ENCODE data around the gene REM2.

The REM2 gene

DNA sequence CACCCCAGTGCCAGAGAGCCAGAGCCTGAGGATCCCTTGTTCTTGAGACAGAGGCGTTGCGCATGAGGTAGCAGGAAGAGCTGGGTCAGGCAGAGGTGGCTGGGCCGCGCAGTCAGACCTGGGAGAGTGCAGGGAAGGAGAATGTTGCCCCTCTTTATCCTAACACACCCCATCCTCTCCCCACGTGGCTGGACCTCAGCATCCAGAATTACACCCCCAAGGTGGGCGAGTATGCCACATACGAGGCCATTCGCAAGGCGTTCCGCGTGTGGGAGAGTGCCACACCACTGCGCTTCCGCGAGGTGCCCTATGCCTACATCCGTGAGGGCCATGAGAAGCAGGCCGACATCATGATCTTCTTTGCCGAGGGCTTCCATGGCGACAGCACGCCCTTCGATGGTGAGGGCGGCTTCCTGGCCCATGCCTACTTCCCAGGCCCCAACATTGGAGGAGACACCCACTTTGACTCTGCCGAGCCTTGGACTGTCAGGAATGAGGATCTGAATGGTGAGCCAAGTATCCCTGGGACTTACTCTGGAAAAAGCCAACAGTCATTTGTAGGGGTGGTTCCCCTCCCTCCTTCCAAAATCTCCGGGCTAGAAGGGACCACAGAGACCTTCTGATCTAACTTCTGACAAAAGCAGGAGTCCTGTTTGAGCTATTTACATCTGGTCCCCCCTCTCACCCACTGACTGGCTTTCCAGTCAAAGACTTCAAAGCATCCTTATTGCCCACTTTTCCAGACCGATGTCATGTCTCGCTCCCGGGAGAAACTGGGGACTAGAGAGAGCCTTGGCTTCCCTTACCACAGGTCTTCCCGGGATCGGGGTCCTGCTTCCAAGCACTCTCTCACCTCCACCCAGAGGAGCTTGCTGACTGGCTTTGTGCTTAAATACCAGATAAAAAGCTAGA lies 40.6 kb upstream of the REM2 start:
- DNase-seq (ENCODE audit: low read depth): no peak
- TF ChIP-seq POLR2A (IDR thresholded peaks at IDR 0.05; ENCODE audit: extremely low read depth, insufficient read length) (no peak), MYC (IDR thresholded peaks at IDR 0.05; ENCODE audit: low read depth, low read length) (no peak)
- TF ChIP-seq, protein P1, sequence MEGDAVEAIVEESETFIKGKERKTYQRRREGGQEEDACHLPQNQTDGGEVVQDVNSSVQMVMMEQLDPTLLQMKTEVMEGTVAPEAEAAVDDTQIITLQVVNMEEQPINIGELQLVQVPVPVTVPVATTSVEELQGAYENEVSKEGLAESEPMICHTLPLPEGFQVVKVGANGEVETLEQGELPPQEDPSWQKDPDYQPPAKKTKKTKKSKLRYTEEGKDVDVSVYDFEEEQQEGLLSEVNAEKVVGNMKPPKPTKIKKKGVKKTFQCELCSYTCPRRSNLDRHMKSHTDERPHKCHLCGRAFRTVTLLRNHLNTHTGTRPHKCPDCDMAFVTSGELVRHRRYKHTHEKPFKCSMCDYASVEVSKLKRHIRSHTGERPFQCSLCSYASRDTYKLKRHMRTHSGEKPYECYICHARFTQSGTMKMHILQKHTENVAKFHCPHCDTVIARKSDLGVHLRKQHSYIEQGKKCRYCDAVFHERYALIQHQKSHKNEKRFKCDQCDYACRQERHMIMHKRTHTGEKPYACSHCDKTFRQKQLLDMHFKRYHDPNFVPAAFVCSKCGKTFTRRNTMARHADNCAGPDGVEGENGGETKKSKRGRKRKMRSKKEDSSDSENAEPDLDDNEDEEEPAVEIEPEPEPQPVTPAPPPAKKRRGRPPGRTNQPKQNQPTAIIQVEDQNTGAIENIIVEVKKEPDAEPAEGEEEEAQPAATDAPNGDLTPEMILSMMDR (IDR thresholded peaks at IDR 0.05; ENCODE audit: low read depth, low read length): no peak
- TF ChIP-seq, protein P2, sequence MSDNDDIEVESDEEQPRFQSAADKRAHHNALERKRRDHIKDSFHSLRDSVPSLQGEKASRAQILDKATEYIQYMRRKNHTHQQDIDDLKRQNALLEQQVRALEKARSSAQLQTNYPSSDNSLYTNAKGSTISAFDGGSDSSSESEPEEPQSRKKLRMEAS (IDR thresholded peaks at IDR 0.05; ENCODE audit: low read depth, low read length): no peak
- H3K4me3 ChIP-seq (ENCODE audit: low read depth, low read length): no peak overlapping the region

DNA sequence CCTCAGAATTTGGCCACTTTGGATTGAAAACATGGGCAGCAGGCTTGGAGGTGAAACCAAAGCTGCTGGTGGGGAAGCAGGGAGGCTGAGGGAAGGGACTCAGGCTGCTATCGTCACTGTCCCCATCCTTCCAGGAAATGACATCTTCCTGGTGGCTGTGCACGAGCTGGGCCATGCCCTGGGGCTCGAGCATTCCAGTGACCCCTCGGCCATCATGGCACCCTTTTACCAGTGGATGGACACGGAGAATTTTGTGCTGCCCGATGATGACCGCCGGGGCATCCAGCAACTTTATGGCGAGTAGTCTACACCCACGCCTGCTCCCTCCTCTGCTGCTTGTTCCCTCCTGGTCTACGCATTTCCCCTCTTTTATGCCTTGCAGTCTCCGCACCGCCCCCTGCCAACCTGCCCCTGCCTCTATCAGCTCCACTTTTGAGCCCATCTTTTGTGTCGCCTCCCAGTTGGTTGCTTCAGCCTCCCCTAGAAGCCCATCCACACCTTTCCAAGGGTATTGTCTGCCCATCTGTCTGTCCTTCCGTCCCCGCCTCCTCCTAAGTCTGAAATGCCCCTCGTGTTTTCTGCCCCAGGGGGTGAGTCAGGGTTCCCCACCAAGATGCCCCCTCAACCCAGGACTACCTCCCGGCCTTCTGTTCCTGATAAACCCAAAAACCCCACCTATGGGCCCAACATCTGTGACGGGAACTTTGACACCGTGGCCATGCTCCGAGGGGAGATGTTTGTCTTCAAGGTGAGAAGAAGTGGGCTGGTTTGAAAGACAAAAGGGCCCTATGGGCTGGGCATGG lies 39.7 kb upstream of the REM2 start:
- no peak overlapping the region for H3K4me3 ChIP-seq (ENCODE audit: low read depth, low read length)
- no peak for TF ChIP-seq POLR2A (IDR thresholded peaks at IDR 0.05; ENCODE audit: extremely low read depth, insufficient read length)
- TF ChIP-seq, protein P2 (IDR thresholded peaks at IDR 0.05; ENCODE audit: low read depth, low read length): no peak
- TF ChIP-seq, protein P1 (IDR thresholded peaks at IDR 0.05; ENCODE audit: low read depth, low read length): no peak
- TF ChIP-seq MYC (IDR thresholded peaks at IDR 0.05; ENCODE audit: low read depth, low read length): no peak
- DNase-seq (ENCODE audit: low read depth): no peak

DNA sequence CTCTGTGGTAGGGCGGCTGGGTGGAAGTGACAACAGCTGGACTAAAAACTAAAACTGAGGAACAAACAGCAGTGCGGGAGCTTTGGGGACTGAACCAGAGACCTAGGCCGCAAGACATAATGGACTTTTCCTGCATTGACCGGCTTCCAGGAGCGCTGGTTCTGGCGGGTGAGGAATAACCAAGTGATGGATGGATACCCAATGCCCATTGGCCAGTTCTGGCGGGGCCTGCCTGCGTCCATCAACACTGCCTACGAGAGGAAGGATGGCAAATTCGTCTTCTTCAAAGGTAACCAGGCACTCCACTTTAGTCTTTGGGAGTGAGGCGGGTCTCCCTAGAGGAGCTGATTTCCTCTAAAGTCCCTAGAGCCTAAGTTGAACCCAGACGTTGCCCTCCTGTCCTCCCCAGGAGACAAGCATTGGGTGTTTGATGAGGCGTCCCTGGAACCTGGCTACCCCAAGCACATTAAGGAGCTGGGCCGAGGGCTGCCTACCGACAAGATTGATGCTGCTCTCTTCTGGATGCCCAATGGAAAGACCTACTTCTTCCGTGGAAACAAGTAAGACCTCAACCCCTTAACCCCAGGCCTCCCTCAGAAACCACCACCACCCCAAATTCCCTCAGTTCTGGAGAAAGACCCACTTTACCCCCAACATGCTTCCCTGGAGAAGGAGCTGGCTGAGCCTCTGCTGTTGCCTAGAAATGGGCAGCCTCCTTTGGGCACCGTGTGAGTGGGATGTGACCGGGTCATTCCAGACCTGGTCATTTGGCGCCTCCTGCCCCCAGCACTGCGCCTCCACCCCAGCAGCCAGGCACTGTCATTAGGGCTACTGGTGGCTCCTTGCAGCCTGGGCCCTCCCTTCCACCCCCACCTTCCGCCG lies 38.6 kb upstream of the REM2 start:
- H3K4me3 ChIP-seq (ENCODE audit: low read depth, low read length): no peak overlapping the region
- TF ChIP-seq, protein P1 (IDR thresholded peaks at IDR 0.05; ENCODE audit: low read depth, low read length): no peak
- TF ChIP-seq, protein P2 (IDR thresholded peaks at IDR 0.05; ENCODE audit: low read depth, low read length): no peak
- no peak for TF ChIP-seq MYC (IDR thresholded peaks at IDR 0.05; ENCODE audit: low read depth, low read length)
- DNase-seq (ENCODE audit: low read depth): no peak

DNA sequence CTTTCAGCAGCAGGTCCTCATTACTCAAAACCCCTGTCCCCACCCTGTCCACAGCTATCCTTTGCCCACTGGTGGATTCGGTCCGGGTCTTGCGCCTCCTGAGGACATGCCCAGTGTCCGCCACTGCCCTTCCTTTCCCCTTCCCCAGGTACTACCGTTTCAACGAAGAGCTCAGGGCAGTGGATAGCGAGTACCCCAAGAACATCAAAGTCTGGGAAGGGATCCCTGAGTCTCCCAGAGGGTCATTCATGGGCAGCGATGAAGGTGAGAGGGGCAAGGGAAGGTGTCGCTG lies 38.0 kb upstream of the REM2 start:
- TF ChIP-seq POLR2A (IDR thresholded peaks at IDR 0.05; ENCODE audit: extremely low read depth, insufficient read length): no peak
- TF ChIP-seq, protein P1 (IDR thresholded peaks at IDR 0.05; ENCODE audit: low read depth, low read length): no peak
- no peak for TF ChIP-seq MYC (IDR thresholded peaks at IDR 0.05; ENCODE audit: low read depth, low read length)
- TF ChIP-seq, protein P2 (IDR thresholded peaks at IDR 0.05; ENCODE audit: low read depth, low read length): no peak
- no peak overlapping the region for H3K4me3 ChIP-seq (ENCODE audit: low read depth, low read length)
- DNase-seq (ENCODE audit: low read depth): no peak

DNA sequence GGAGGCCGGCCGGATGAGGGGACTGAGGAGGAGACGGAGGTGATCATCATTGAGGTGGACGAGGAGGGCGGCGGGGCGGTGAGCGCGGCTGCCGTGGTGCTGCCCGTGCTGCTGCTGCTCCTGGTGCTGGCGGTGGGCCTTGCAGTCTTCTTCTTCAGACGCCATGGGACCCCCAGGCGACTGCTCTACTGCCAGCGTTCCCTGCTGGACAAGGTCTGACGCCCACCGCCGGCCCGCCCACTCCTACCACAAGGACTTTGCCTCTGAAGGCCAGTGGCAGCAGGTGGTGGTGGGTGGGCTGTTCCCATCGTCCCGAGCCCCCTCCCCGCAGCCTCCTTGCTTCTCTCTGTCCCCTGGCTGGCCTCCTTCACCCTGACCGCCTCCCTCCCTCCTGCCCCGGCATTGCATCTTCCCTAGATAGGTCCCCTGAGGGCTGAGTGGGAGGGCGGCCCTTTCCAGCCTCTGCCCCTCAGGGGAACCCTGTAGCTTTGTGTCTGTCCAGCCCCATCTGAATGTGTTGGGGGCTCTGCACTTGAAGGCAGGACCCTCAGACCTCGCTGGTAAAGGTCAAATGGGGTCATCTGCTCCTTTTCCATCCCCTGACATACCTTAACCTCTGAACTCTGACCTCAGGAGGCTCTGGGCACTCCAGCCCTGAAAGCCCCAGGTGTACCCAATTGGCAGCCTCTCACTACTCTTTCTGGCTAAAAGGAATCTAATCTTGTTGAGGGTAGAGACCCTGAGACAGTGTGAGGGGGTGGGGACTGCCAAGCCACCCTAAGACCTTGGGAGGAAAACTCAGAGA lies 37.0 kb upstream of the REM2 start:
- no peak overlapping the region for H3K4me3 ChIP-seq (ENCODE audit: low read depth, low read length)
- DNase-seq (ENCODE audit: low read depth): no peak
- TF ChIP-seq, protein P1 (IDR thresholded peaks at IDR 0.05; ENCODE audit: low read depth, low read length): no peak
- no peak for TF ChIP-seq POLR2A (IDR thresholded peaks at IDR 0.05; ENCODE audit: extremely low read depth, insufficient read length)
- no peak for TF ChIP-seq MYC (IDR thresholded peaks at IDR 0.05; ENCODE audit: low read depth, low read length)
- TF ChIP-seq, protein P2 (IDR thresholded peaks at IDR 0.05; ENCODE audit: low read depth, low read length): no peak

Data from NB4 (cell line).